GM12872 (cell line): ENCODE results near the gene PUM1.

ENCODE experiments used
- TF ChIP-seq, protein P1 (sequence below): IDR thresholded peaks from 3 replicates; pipeline ENCODE4 v1.5.1; 2011; ENCODE audit warnings: low read depth, mild to moderate bottlenecking, low read length, moderate library complexity; ENCODE audit not compliant: insufficient read depth

PUM1 gene

DNA sequence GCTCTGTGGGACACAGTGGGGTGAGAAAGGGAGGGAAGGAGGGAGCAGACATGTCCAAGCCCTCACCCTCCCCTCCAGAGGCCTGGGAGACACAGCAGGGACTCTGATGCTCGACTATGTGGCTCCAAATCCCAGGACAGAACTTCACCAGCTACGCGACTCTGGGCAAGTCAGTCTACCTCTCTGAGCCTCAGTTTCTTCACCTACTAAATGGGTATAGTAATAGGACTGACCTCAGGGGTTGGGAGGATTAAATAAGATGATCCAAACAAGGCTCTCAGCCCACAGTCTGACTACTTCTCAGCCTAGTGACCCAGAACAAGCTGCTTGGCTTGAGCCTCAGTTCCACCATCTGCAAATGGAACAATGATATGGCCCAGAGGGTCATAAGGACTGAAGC, 176.5 kb downstream of the PUM1 start:
- TF ChIP-seq, protein P1, sequence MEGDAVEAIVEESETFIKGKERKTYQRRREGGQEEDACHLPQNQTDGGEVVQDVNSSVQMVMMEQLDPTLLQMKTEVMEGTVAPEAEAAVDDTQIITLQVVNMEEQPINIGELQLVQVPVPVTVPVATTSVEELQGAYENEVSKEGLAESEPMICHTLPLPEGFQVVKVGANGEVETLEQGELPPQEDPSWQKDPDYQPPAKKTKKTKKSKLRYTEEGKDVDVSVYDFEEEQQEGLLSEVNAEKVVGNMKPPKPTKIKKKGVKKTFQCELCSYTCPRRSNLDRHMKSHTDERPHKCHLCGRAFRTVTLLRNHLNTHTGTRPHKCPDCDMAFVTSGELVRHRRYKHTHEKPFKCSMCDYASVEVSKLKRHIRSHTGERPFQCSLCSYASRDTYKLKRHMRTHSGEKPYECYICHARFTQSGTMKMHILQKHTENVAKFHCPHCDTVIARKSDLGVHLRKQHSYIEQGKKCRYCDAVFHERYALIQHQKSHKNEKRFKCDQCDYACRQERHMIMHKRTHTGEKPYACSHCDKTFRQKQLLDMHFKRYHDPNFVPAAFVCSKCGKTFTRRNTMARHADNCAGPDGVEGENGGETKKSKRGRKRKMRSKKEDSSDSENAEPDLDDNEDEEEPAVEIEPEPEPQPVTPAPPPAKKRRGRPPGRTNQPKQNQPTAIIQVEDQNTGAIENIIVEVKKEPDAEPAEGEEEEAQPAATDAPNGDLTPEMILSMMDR, result no peak

DNA sequence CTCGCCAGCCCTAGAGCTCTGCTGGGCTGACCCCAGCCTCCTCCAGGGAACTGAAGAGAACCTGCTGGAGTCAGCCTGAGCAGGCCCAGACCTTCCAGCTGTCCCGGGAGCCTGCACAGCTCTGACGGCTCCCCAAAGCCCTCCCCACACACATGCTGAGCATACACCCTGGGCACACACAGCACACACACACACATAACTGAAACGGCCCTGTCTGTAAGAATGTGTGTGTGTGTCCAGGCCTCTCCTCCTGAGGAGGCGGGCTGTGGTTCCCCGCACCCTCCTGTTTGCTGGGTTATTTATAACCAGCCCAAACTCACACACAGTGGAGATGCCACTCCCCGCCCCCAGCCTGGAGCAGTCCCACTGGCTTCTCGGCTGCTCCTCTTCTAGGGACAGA, 177.1 kb downstream of the PUM1 start:
- TF ChIP-seq, protein P1, result no peak

DNA sequence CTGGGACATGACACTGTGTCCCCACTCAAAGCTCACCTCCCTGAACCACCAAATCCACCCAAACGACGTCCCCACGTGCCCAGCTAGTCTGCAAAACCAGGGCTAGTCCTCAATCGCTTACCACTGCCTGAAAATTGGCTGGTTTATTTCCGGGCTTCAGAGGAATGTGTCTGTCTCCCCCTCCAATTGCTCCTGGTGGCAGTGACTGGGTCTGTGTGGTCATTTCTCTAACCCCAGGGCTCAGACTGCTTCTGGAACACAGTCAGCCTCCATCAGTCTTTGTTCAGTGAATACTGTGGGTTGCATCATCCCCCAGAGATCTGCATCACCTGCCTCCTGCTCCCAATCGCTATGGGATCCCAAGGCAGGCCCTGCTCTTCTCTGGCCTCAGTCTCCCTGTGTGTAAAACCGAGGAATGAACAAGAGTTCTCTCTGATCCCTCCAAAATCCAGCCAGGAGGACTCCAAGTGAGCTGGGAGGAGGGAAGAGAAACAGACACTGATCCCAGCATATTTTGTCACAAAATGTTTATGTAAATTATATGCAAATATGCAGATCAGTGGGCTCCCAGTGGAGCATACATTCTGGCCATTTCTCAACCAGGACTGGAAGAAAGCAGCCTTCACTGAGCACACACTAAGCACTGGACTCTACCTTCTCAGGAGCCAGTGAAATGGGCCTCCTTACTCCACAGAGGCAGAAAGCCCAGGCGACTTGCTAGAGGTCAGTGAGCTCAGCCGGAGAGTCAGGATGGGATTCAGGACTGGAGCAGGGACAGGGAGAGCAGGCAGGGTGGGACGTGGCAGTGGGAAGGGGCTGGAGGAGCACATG, 177.8 kb downstream of the PUM1 start:
- TF ChIP-seq, protein P1, result no peak

DNA sequence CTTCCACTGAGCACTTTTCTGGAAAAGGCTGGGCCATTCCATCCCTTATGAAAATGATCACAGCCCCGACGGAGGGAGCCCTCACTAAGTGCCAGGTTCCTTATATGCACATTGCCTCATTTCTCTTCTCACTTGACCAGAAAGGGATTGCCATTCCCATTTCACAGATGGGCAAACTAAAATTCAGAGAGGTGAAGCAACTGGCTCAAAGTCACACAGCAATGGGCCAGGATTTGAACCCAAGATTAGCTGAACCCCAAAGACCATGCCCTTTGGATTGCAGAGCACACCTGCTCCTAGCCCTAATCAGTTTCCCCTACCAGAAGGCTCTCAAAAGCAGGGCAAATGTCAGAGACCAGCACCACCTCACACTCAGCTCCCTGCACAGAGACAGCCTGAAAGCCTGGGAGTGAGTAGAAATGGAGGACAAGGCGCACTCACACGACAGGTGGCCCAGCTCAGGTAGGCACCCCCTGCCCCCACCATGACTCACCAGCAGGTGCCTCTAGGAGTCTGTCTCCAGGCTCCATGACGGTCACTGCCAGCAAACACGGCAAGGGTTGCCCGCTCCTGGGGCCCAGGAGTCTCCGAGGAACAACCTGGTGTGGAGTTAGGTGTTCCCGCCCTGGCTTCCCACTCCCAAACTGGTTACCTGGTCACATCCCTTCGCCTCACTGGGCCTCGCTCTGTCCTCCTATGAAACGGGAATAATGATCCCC, 178.6 kb downstream of the PUM1 start:
- TF ChIP-seq, protein P1, result no peak

DNA sequence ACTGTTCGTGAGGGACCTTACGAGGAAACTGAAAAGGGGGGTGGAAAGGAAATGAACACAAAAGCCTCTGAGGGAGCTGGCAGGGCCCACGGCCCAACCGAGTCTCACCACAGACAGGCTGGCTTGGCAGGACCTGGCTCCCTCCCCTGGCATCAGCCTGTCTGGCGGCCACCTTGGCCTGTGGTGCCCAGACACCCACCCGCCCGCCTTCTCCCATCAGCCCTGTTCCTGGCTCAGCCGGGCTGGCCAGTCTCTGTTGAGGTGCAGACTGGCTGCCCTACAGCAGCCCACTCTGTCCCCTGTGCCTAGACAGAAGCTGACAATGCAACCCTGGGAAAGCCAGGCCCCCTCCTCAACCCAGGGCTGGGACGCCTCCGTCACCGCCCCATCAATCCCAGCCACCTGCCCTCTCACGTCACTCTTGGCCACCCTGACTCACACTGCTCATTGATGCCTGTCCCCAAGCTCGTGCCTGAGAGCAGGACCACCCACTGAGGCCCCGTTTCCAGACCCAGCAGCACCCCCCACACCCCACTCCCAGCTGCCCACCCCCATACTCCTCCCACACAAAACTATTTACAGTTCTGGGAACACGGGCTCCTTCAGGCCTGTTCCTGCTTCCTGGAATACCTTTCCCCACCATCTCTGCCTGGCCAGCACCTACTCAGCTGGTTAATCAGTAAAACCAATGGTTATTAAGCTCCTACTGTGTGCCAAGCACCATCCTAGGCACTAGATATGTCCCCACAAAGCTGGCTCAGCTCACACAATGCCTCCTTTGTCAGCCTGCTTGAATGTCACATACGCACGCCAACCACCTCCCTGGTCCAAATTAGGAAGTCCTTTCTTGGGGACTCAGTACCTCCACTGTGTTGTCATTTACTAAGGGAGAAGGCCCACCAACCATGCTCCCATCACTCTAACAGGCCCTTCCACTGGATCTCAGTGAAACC, 179.7 kb downstream of the PUM1 start:
- TF ChIP-seq, protein P1, result no peak

DNA sequence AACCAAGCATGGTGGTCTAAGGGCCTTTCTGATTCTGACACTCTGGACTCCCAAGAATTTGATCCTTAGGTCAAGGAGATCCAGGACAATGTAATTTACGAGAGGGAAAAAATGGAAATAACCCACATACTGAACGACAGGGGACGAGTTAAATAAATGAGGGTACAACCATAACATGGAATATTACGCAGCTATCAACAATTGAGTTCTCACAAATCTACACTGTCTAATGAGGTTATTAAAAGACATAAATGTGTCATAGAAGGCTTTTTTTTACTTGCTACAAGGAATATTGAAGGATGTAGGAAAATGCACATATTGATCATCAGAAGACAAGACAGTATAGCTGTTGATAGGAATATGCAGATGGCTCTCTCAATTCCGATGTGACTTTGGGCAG, 180.8 kb downstream of the PUM1 start:
- TF ChIP-seq, protein P1, result no peak
